ENCODE results near the gene FAHD2B.
"Not testable (repeated sequence)": the region's sequence is repeated elsewhere in the genome, so short reads cannot be mapped to it uniquely, and the experiment has no call there.

DNA sequence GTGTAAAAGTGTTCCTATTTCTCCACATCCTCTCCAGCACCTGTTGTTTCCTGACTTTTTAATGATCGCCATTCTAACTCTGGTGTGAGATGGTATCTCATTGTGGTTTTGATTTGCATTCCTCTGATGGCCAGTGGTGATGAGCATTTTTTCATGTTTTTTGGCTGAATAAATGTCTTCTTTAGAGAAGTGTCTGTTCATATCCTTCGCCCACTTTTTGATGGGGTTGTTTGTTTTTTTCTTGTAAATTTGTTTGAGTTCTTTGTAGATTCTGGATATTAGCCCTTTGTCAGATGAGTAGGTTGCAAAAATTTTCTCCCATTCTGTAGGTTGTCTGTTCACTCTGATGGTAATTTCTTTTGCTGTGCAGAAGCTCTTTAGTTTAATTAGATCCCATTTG lies 34.4 kb upstream of the FAHD2B start:
- TF ChIP-seq, protein P1, sequence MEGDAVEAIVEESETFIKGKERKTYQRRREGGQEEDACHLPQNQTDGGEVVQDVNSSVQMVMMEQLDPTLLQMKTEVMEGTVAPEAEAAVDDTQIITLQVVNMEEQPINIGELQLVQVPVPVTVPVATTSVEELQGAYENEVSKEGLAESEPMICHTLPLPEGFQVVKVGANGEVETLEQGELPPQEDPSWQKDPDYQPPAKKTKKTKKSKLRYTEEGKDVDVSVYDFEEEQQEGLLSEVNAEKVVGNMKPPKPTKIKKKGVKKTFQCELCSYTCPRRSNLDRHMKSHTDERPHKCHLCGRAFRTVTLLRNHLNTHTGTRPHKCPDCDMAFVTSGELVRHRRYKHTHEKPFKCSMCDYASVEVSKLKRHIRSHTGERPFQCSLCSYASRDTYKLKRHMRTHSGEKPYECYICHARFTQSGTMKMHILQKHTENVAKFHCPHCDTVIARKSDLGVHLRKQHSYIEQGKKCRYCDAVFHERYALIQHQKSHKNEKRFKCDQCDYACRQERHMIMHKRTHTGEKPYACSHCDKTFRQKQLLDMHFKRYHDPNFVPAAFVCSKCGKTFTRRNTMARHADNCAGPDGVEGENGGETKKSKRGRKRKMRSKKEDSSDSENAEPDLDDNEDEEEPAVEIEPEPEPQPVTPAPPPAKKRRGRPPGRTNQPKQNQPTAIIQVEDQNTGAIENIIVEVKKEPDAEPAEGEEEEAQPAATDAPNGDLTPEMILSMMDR (IDR thresholded peaks at IDR 0.05): not testable (repeated sequence)
- TF ChIP-seq ZFX (IDR thresholded peaks at IDR 0.05; ENCODE audit: borderline replicate concordance): not testable (repeated sequence)
